Thymus (tissue), 11 donors: ENCODE results near the gene NHS. TPM values are rescaled to one million over a fixed set of nuclear protein-coding genes. Genes with fewer than 3 reads are reported as not detected.

Experiments used
- DNase-seq, 9 donors: peaks; one replicate each; pipeline ENCODE4 v3.0.0-alpha.2; 2013; ENCODE audit warnings: low spot score in 9 of 9, low read depth in 6 of 9, missing footprints in 1 of 9
- H3K27ac ChIP-seq, 2 donors: one replicate each; pipeline ENCODE4 v1.5.1; 2013; ENCODE audit warnings: control low read depth in 1 of 2, low read depth in 1 of 2, low read length in 1 of 2, mild to moderate bottlenecking in 1 of 2, moderate library complexity in 1 of 2
- H3K27me3 ChIP-seq, 2 donors: one replicate each; pipeline ENCODE4 v1.5.1; 2013; ENCODE audit warnings: low read length in 1 of 2; ENCODE audit not compliant: control insufficient read depth in 2 of 2, insufficient read depth in 1 of 2
- H3K36me3 ChIP-seq, 2 donors: one replicate each; pipeline ENCODE4 v1.5.1; 2013; ENCODE audit warnings: low read length in 1 of 2, mild to moderate bottlenecking in 1 of 2, moderate library complexity in 1 of 2; ENCODE audit not compliant: control insufficient read depth in 2 of 2, insufficient read depth in 2 of 2
- H3K4me1 ChIP-seq, 2 donors: one replicate each; pipeline ENCODE4 v1.5.1; 2013; ENCODE audit warnings: low read length in 2 of 2; ENCODE audit not compliant: control insufficient read depth in 2 of 2, insufficient read depth in 2 of 2
- H3K4me3 ChIP-seq, 2 donors: one replicate each; pipeline ENCODE4 v1.5.1; 2013; ENCODE audit warnings: low read length in 2 of 2, control low read depth in 1 of 2, mild to moderate bottlenecking in 1 of 2
- H3K9me3 ChIP-seq, 2 donors: one replicate each; pipeline ENCODE4 v1.5.1; 2013; ENCODE audit warnings: low read length in 1 of 2, mild to moderate bottlenecking in 1 of 2; ENCODE audit not compliant: control insufficient read depth in 2 of 2, insufficient read depth in 1 of 2
- WGBS: extraction: QIAGEN DNeasy Blood & Tissue Kit; methylation state at CpG from one replicate; pipeline ENCODE4 v1.1.7; 2013; 5-methylcytosine and 5-hydroxymethylcytosine counted together
- polyA plus RNA-seq: library from polyadenylated mRNA; stranded (reverse); fragments of 200-250 nt; gene quantifications from one replicate; pipeline ENCODE4 v1.2.3, GENCODE V29; 2013
- total RNA-seq: library from RNA; stranded (reverse); fragments of 120-200 nt; gene quantifications from one replicate; pipeline ENCODE4 v1.2.4, GENCODE V29; 2013
- donor health status: healthy.

Gene NHS
- total and polyA plus RNA-seq, 2 donors = 1.7 to 2.8 TPM

DNA sequence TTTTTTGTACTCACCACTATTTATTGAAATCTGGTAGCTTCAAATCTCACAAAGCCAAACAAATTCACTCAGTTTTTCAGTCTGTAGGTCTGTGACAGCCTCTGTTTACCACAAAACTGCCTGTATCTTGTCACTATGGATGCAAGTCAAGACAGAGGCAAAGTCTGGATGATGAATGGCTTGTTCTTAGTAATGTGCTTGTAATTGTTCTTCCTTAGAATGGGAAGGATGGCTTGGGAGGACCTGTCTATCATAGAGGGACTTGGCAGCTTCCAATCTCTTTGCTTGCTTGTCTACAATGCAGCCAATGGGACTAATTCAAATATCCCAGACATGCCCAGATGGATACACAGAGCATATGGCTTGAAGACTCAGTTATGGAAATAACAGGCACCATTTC is 221.1 kb downstream of the NHS start:
- H3K4me3 ChIP-seq = no peak overlapping the region
- no peaks in the 10 kb centered on the region for H3K27me3 ChIP-seq
- DNase-seq = no peak
- H3K36me3 ChIP-seq = no peaks in the 10 kb centered on the region
- H3K4me1 ChIP-seq = no peaks in the 10 kb centered on the region
- no peaks in the 10 kb centered on the region for H3K9me3 ChIP-seq
- H3K27ac ChIP-seq = no peak overlapping the region

DNA sequence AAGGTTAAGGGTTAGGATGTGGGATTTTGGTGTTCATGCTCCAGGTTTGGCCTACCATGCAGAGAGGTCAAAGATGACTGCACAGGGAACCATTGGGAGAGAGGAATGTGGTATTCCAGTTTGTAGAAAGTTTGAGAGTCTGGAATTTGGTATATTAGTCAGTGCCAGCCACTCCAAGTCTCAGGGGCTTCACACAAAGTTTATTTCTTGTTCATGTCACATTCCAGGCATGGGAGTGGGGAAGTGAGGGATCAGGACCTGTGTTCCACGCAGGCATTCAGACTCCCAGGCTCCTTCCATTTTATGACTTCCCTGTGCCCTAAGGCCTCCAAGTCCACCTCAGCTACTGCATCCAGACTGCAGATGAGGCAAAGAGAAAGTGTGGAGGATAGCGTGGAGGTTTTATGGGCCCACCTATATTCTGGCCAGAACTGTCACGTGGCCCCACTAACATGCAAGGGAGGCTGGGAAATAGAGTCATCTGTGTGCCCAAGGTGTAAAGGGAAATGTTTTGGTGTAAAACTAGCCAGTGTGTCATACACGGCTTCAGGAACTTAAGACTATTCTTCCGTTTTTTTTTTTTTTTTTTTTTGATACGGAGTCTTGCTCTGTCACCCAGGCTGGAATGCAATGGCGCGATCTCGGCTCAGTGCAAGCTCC is 221.7 kb downstream of the NHS start:
- no peak for DNase-seq
- H3K4me3 ChIP-seq = no peak overlapping the region
- H3K36me3 ChIP-seq = no peaks in the 10 kb centered on the region
- no peak overlapping the region for H3K27ac ChIP-seq
- whole genome bisulfite sequencing = 91% methylated on average over 9 of the region's 9 CpGs
- H3K9me3 ChIP-seq = no peaks in the 10 kb centered on the region
- no peaks in the 10 kb centered on the region for H3K27me3 ChIP-seq
- no peaks in the 10 kb centered on the region for H3K4me1 ChIP-seq

DNA sequence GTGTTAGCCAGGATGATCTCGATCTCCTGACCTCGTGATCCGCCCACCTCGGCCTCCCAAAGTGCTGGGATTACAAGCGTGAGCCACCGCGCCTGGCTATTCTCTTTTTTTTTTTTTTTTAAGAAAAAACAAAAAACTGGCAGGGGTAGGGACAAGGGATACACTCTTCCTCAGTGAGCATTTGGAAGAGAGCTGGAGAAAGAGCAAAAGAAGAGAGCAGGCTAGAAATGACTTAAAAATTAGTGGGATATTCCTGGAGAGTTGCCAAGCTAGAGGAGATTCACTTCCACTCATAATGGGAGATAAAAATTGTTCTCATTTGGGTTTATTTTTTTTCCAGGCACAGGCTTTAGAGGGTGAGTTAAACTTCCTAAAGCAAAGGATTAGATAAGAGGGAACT is 222.3 kb downstream of the NHS start:
- H3K9me3 ChIP-seq = no peaks in the 10 kb centered on the region
- no peaks in the 10 kb centered on the region for H3K27me3 ChIP-seq
- DNase-seq = no peak
- H3K4me1 ChIP-seq = no peaks in the 10 kb centered on the region
- H3K27ac ChIP-seq = no peak overlapping the region
- H3K36me3 ChIP-seq = no peaks in the 10 kb centered on the region
- H3K4me3 ChIP-seq = no peak overlapping the region
- WGBS = over 99% methylated on average over 7 of the region's 7 CpGs

DNA sequence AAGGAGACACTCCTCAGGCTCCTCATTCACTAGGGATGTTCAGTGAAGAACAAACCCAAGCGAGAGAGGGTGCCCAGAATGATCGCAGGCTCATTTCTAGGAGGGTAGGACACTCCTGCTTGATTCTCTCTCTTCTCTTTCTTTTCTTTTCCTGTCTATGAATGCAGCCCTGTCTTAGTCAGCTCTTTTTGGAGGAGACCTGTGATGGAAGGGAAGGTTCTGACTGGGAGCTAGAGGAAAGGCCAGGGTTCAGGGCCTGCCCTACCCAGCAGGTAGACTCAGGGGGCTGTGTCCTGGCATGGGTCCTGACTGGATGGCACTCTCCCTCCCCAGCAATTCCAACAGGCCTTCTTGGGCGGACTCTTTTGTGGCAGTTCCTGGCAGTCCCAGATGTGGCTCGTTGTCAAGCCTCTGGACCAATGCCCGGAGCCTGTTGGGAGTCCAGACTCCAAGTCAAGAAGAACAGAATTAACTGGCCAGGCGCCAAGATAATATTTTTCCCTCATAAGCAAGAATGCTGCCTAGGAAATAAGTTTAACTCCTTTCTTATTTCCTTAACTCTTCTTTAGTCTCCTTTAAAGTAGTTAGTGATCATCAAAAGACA is 222.9 kb downstream of the NHS start:
- H3K9me3 ChIP-seq = no peaks in the 10 kb centered on the region
- no peaks in the 10 kb centered on the region for H3K27me3 ChIP-seq
- no peak overlapping the region for H3K27ac ChIP-seq
- H3K4me3 ChIP-seq = no peak overlapping the region
- no peaks in the 10 kb centered on the region for H3K4me1 ChIP-seq
- H3K36me3 ChIP-seq = no peaks in the 10 kb centered on the region
- WGBS = 90% methylated on average over 6 of the region's 6 CpGs
- peak in 1 of 9 donors; percentile 11 for DNase-seq

DNA sequence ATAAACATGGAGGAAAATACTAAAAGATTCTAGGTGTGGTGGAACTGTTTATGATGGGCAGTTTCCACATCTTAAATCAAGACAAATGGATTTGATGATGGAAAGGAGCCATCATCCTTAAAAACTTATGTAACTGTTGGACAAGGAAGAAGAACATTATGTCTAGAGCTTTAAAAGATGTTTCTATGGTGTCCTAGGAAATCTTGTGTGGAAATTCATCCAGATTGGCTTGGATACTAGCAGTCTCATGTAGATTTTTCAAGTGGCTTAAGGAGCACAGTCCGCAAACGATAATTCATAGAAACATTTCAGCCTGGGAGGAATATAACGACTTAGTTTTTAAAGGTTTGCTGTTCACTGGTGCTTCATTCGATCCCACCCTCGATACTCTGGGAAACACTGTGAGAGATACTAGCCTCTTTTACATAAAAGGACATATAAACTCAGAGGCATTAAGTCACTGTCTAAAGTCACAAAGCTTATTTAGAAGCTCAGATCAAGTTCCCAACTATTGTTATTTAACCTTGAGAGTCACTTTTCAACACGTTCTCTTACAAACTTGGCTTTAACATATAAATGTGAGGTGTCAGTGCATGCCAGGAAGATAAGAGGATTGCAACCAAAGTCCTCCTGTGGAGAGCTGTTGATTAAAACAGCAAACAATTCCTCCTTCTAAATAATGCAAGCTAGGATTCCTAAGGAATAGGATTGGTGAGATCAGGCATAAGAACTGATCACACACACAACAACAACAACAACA is 226.6 kb downstream of the NHS start:
- Histone ChIP-seq H3K27me3 (no peaks in the 10 kb centered on the region), H3K9me3 (no peaks in the 10 kb centered on the region), H3K36me3 (no peaks in the 10 kb centered on the region), H3K4me3 (no peak overlapping the region), H3K27ac (no peak overlapping the region), H3K4me1 (no peaks in the 10 kb centered on the region)
- DNase-seq = no peak
- WGBS = 76% methylated on average over 6 of the region's 6 CpGs

DNA sequence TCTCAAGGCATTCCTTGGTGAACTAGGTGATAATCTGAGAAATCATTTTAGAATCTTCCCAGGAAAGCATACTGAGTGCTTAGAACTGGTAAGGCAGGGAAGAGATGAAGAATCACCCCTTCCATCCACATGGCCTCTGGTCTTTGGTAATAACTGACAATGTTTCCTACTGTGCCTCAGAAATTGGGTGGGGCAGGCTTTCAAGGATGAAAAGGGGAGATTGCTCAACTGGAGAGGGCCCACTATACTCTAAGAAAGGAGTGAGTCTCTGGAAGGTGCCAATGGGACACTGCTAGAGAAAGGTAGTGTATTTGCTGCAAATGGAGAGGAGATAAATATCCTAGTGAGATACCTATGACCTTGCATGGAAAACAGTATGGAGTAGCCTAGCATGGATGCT is 227.2 kb downstream of the NHS start:
- Histone ChIP-seq H3K9me3 (no peaks in the 10 kb centered on the region), H3K27me3 (no peaks in the 10 kb centered on the region), H3K4me1 (no peaks in the 10 kb centered on the region), H3K27ac (no peak overlapping the region), H3K4me3 (no peak overlapping the region), H3K36me3 (no peaks in the 10 kb centered on the region)
- no peak for DNase-seq

DNA sequence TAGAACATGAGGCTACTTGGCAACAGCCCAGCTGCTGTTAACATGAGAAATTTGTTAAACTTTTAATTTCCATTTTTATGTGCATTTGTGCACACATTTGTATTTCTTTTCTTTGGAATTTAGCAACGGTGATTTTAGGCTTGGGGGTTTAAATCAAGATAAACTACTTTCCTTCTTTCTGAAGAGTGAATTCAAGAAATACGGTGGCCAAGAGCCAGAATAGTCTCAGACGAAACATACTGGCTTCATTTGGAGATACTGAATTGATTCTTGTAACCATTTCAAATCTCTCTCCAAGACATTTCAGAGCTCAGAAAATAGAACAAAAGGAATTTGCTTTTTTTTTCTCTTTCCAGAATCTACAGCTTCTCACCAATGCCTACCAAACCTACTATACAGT is 228.2 kb downstream of the NHS start:
- DNase-seq = no peak
- Histone ChIP-seq H3K4me1 (no peaks in the 10 kb centered on the region), H3K27ac (no peak overlapping the region), H3K4me3 (no peak overlapping the region), H3K9me3 (no peaks in the 10 kb centered on the region), H3K27me3 (no peaks in the 10 kb centered on the region), H3K36me3 (no peaks in the 10 kb centered on the region)
- 93% methylated on average over 3 of the region's 3 CpGs for WGBS

DNA sequence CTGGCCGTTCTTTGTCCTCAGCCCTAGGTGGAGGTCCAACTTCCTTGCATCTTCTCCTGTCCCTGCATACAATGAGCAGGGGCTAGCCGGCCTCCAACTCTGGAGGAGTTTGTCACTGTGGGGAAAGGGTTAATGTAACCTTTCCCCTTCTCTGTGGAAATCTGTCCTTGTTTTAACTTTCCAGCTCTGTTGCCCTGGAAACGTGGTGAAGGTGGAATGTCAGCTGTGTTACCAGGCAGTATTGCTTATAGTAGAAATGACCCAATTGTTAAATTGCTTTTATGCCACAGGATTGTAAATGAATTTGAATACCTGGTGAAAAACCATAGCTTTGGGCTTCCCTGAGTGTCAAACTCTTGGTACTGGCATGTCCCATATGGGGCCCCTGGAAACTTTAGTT is 230.7 kb downstream of the NHS start:
- Histone ChIP-seq H3K36me3 (no peaks in the 10 kb centered on the region), H3K27ac (no peak overlapping the region), H3K4me3 (no peak overlapping the region), H3K27me3 (no peaks in the 10 kb centered on the region), H3K4me1 (no peaks in the 10 kb centered on the region), H3K9me3 (no peaks in the 10 kb centered on the region)
- no peak for DNase-seq
- WGBS = 88% methylated on average over 3 of the region's 3 CpGs

DNA sequence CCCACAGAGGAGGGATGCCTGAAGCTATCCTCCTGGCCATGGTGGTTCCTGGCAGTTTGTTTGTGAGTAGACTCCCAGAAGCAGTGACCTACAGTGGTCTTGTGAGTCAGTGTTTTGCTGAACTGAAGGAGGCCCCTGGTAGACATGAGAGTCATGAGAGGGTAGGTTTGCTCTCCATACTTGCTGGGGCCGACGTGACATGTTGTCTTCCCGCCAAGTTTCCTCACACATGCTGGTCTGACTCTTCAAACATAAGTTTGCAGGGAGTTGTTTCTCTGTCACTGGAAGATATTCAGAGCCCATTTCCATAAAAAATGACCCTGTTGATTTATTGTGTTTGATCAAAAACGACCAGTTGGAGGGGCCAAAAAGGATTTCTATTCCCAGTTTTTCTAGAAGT is 231.2 kb downstream of the NHS start:
- Histone ChIP-seq H3K9me3 (no peaks in the 10 kb centered on the region), H3K27ac (no peak overlapping the region), H3K36me3 (no peaks in the 10 kb centered on the region), H3K27me3 (no peaks in the 10 kb centered on the region), H3K4me1 (no peaks in the 10 kb centered on the region), H3K4me3 (no peak overlapping the region)
- 89% methylated on average over 4 of the region's 4 CpGs for WGBS
- no peak for DNase-seq
